Measurements from ENCODE around the gene BRSK2. TPM values are rescaled to one million over a fixed set of nuclear protein-coding genes. Genes with fewer than 3 reads are reported as not detected.

BRSK2 gene
- total RNA-seq, 2 donors from 2014 or later, result 67.5 to 113 TPM

- ATAC-seq, result no peak
- Histone ChIP-seq H3K27ac (no peak overlapping the region), H3K9me3 (no peaks in the 10 kb centered on the region), H3K4me1 (no peaks in the 10 kb centered on the region), H3K36me3 (replicated peaks in 1 of 2; ENCODE audit: insufficient read depth in 1 of 2, low read depth in 2 of 2) (peaks cover 0 to 2% of the 10 kb centered on the region in 2 donors), H3K4me3 (no peak overlapping the region), H3K27me3 (no peaks in the 10 kb centered on the region)
- 50 to 54% methylated on average over 2 to 13 of the region's 13 CpGs for WGBS, 2 donors
- intact Hi-C loops (cut with DNase I), result loop anchor here (10.0 kb wide), 1 partner anchor 588 kb away; no protein-coding TSS in a partner anchor
- DNase-seq, result no peak
- TF ChIP-seq CTCF (IDR thresholded peaks at IDR 0.05) (no peak), POLR2A (IDR thresholded peaks at IDR 0.05) (no peak)
Measured at GRCh38 chr11:1452744-1453143, 63.0 kb downstream of the BRSK2 start.

GRCh38 chr11:1453611-1454034 is 63.9 kb downstream of the BRSK2 start:
- Histone ChIP-seq H3K27me3 (no peaks in the 10 kb centered on the region), H3K36me3 (replicated peaks in 1 of 2; ENCODE audit: insufficient read depth in 1 of 2, low read depth in 2 of 2) (peaks cover 0 to 2% of the 10 kb centered on the region in 2 donors), H3K9me3 (no peaks in the 10 kb centered on the region), H3K4me1 (peaks cover 7% of the 10 kb centered on the region), H3K4me3 (no peak overlapping the region), H3K27ac (peak overlapping the region in 1 of 4 donors; percentile 8)
- TF ChIP-seq CTCF (IDR thresholded peaks at IDR 0.05), result peak in 3 of 7 experiments; percentile 14 to 50 (median 43)
- TF ChIP-seq POLR2A (IDR thresholded peaks at IDR 0.05), result no peak
- intact Hi-C loops (cut with DNase I), result loop anchor here (10.0 kb wide), 1 partner anchor 589 kb away; no protein-coding TSS in a partner anchor
- WGBS, 2 donors, result 47 to 83% methylated on average over 3 to 17 of the region's 17 CpGs
- ATAC-seq (no peak), DNase-seq (peak in 2 of 4 donors; percentile 67 to 69)

- WGBS, 2 donors, result 81 to 96% methylated on average over 5 to 20 of the region's 21 CpGs
- no peak overlapping the region for H3K4me3 ChIP-seq
- no peaks in the 10 kb centered on the region for H3K27me3 ChIP-seq
- intact Hi-C loops (cut with DNase I), result loop anchor here (10.0 kb wide), 1 partner anchor 590 kb away; no protein-coding TSS in a partner anchor
- H3K36me3 ChIP-seq (replicated peaks in 1 of 2; ENCODE audit: insufficient read depth in 1 of 2, low read depth in 2 of 2), result peaks cover 0 to 2% of the 10 kb centered on the region in 2 donors
- H3K27ac ChIP-seq, result no peak overlapping the region
- TF ChIP-seq CTCF (IDR thresholded peaks at IDR 0.05), result no peak
- no peak for TF ChIP-seq POLR2A (IDR thresholded peaks at IDR 0.05)
- DNase-seq (no peak), ATAC-seq (no peak)
- peaks cover 7% of the 10 kb centered on the region for H3K4me1 ChIP-seq
- H3K9me3 ChIP-seq, result no peaks in the 10 kb centered on the region
Measured at GRCh38 chr11:1454576-1454975, 64.8 kb downstream of the BRSK2 start.

- TF ChIP-seq POLR2A (IDR thresholded peaks at IDR 0.05), result no peak
- TF ChIP-seq CTCF (IDR thresholded peaks at IDR 0.05), result no peak
- intact Hi-C loops (cut with DNase I), result loop anchor here (10.0 kb wide), 1 partner anchor 590 kb away; no protein-coding TSS in a partner anchor
- no peak overlapping the region for H3K4me3 ChIP-seq
- H3K36me3 ChIP-seq (replicated peaks in 1 of 2; ENCODE audit: insufficient read depth in 1 of 2, low read depth in 2 of 2), result peaks cover 0 to 2% of the 10 kb centered on the region in 2 donors
- ATAC-seq, result no peak
- peaks cover 7% of the 10 kb centered on the region for H3K4me1 ChIP-seq
- H3K27me3 ChIP-seq, result no peaks in the 10 kb centered on the region
- 76 to 84% methylated on average over 8 to 19 of the region's 24 CpGs for WGBS, 2 donors
- H3K27ac ChIP-seq, result peak overlapping the region in 1 of 4 donors; percentile 49
- H3K9me3 ChIP-seq, result no peaks in the 10 kb centered on the region
- no peak for DNase-seq
Measured at GRCh38 chr11:1455032-1455762, 65.5 kb downstream of the BRSK2 start.
